Keratinocyte (primary cell): ENCODE measurements around the gene PRPF38A.

Experiments
- EZH2 ChIP-seq: IDR thresholded peaks from one replicate; pipeline ENCODE4 v1.6.1; 2012; ENCODE audit warnings: inconsistent platforms, mild to moderate bottlenecking, low read length, moderate library complexity
- TF ChIP-seq, protein P1 (sequence below), 3 experiments: IDR thresholded peaks in 1 of 3; conservative IDR thresholded peaks in 1 of 3; optimal IDR thresholded peaks in 1 of 3; 2 replicates in 2 of 3; 3 replicates in 1 of 3; pipeline versions ENCODE3 to v1.5.1; 2011; ENCODE audit warnings: low read length in 3 of 3, mild to moderate bottlenecking in 3 of 3, moderate library complexity in 2 of 3, control low read depth in 1 of 3, inconsistent platforms in 1 of 3; ENCODE audit not compliant: insufficient read depth in 2 of 3; ENCODE audit errors: extremely low read depth in 1 of 3

- TF ChIP-seq, protein P1, sequence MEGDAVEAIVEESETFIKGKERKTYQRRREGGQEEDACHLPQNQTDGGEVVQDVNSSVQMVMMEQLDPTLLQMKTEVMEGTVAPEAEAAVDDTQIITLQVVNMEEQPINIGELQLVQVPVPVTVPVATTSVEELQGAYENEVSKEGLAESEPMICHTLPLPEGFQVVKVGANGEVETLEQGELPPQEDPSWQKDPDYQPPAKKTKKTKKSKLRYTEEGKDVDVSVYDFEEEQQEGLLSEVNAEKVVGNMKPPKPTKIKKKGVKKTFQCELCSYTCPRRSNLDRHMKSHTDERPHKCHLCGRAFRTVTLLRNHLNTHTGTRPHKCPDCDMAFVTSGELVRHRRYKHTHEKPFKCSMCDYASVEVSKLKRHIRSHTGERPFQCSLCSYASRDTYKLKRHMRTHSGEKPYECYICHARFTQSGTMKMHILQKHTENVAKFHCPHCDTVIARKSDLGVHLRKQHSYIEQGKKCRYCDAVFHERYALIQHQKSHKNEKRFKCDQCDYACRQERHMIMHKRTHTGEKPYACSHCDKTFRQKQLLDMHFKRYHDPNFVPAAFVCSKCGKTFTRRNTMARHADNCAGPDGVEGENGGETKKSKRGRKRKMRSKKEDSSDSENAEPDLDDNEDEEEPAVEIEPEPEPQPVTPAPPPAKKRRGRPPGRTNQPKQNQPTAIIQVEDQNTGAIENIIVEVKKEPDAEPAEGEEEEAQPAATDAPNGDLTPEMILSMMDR (optimal IDR thresholded peaks at IDR 0.05 in 1 of 3, IDR thresholded peaks at IDR 0.05 in 1 of 3, conservative IDR thresholded peaks at IDR 0.05 in 1 of 3; ENCODE audit: extremely low read depth in 1 of 3, insufficient read depth in 2 of 3, low read length in 3 of 3): no peak
- no peak for TF ChIP-seq EZH2
Measured at GRCh38 chr1:52435650-52436049, 31.2 kb downstream of the PRPF38A start.
